B cell (primary cell): ENCODE data around the gene TNIK.

Source experiments
- EZH2 ChIP-seq: IDR thresholded peaks from 2 replicates; pipeline ENCODE4 v1.6.1; 2012; ENCODE audit warnings: borderline replicate concordance, low read depth, mild to moderate bottlenecking, moderate library complexity, low read length; ENCODE audit not compliant: insufficient read depth, poor library complexity, severe bottlenecking
- TF ChIP-seq, protein P1 (sequence below): fragments of 200-600 bp; IDR thresholded peaks from one replicate; pipeline ENCODE4 v1.8.0; 2022; ENCODE audit warnings: antibody characterized with exemption, mild to moderate bottlenecking

GRCh38 chr3:171430530-171430929, 29.7 kb downstream of the TNIK start:
- TF ChIP-seq, protein P1, sequence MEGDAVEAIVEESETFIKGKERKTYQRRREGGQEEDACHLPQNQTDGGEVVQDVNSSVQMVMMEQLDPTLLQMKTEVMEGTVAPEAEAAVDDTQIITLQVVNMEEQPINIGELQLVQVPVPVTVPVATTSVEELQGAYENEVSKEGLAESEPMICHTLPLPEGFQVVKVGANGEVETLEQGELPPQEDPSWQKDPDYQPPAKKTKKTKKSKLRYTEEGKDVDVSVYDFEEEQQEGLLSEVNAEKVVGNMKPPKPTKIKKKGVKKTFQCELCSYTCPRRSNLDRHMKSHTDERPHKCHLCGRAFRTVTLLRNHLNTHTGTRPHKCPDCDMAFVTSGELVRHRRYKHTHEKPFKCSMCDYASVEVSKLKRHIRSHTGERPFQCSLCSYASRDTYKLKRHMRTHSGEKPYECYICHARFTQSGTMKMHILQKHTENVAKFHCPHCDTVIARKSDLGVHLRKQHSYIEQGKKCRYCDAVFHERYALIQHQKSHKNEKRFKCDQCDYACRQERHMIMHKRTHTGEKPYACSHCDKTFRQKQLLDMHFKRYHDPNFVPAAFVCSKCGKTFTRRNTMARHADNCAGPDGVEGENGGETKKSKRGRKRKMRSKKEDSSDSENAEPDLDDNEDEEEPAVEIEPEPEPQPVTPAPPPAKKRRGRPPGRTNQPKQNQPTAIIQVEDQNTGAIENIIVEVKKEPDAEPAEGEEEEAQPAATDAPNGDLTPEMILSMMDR: no peak
- TF ChIP-seq EZH2: no peak
